Esophagus squamous epithelium (tissue), 5 donors: Measurements from ENCODE around the gene DPH1. TPM values are rescaled to one million over a fixed set of nuclear protein-coding genes. Genes with fewer than 3 reads are reported as not detected.

Experiments used
- DNase-seq: peaks from one replicate; lab custom pipeline; 2025; lab: John Stamatoyannopoulos, UW
- H3K27ac ChIP-seq, 4 donors: fragments of 200-600 bp; sonication (generic); one replicate each; pipeline ENCODE4 v1.5.1; 2016 to 2019; ENCODE audit warnings: mild to moderate bottlenecking in 1 of 4
- H3K27me3 ChIP-seq, 4 donors: fragments of 200-600 bp; sonication (generic); 1 replicate in 3 of 4; 2 replicates in 1 of 4; pipeline versions ENCODE4 v1.5.1 to v1.6.0; 2017 to 2021; ENCODE audit warnings: antibody characterized with exemption in 1 of 4
- H3K36me3 ChIP-seq, 3 donors: fragments of 200-600 bp; sonication (generic); one replicate each; pipeline ENCODE4 v1.5.1; 2016 to 2019
- H3K4me1 ChIP-seq, 3 donors: fragments of 200-600 bp; sonication (generic); one replicate each; pipeline ENCODE4 v1.5.1; 2017 to 2019
- H3K4me3 ChIP-seq, 4 donors: fragments of 200-600 bp; sonication (generic); 1 replicate in 3 of 4; 2 replicates in 1 of 4; pipeline ENCODE4 v1.5.1; 2016 to 2019; ENCODE audit warnings: mild to moderate bottlenecking in 2 of 4, moderate library complexity in 1 of 4
- H3K9me3 ChIP-seq, 3 donors: fragments of 200-600 bp; sonication (generic); one replicate each; pipeline ENCODE4 v1.5.1; 2016 to 2019
- CTCF ChIP-seq, 6 experiments: fragments of 450-650 bp in 4 of 6; fragments of 200-600 bp in 2 of 6; sonication (generic) in 2 of 6; IDR thresholded peaks; one replicate each; pipeline ENCODE4 v1.5.1; 2016 to 2019; ENCODE audit warnings: antibody characterized with exemption in 6 of 6, mild to moderate bottlenecking in 4 of 6, moderate library complexity in 4 of 6
- POLR2A ChIP-seq, 4 donors: fragments of 450-650 bp; IDR thresholded peaks; one replicate each; pipeline ENCODE4 v1.6.1; 2017; ENCODE audit warnings: antibody characterized with exemption in 4 of 4, mild to moderate bottlenecking in 4 of 4, moderate library complexity in 3 of 4
- WGBS, 2 donors: methylation state at CpG; one replicate each; pipeline ENCODE4 v1.1.5; 2018; 5-methylcytosine and 5-hydroxymethylcytosine counted together
- intact Hi-C: fragments of 100-400 bp; cut with DNase I; formaldehyde crosslinking; loops from one replicate; pipeline ENCODE4 v1.15.0; 2022
- total RNA-seq, 4 donors: library from RNA; depleted of rRNA; stranded (reverse); fragments of >200 nt; gene quantifications; one replicate each; pipeline ENCODE4 v1.1.0, GENCODE V29; 2016
- donor health status: DM: yes; HTN: yes; CAD: no.

DPH1 gene
- total RNA-seq, 4 donors from 2014 or later = 14.9 to 55.7 (median 22.7) TPM

- H3K4me1 ChIP-seq = peaks cover 16 to 58% (median 31%) of the 10 kb centered on the region in 3 donors
- no peak for DNase-seq
- H3K27me3 ChIP-seq = peaks cover 0 to 13% (median 0%) of the 10 kb centered on the region in 4 donors
- TF ChIP-seq CTCF (IDR thresholded peaks at IDR 0.05) (no peak), POLR2A (IDR thresholded peaks at IDR 0.05) (no peak)
- H3K36me3 ChIP-seq = no peaks in the 10 kb centered on the region
- no peaks in the 10 kb centered on the region for H3K9me3 ChIP-seq
- WGBS, 2 donors = no CpG with 5 or more reads among the region's 1 CpG
- intact Hi-C loops = no loop called here
- no peak overlapping the region for H3K4me3 ChIP-seq
- no peak overlapping the region for H3K27ac ChIP-seq
Measured at GRCh38 chr17:2013994-2014317, 16.0 kb upstream of the DPH1 start.

- no peak overlapping the region for H3K4me3 ChIP-seq
- DNase-seq = no peak
- peaks cover 0 to 25% (median 0%) of the 10 kb centered on the region in 4 donors for H3K27me3 ChIP-seq
- H3K9me3 ChIP-seq = no peaks in the 10 kb centered on the region
- H3K4me1 ChIP-seq = peaks cover 16 to 60% (median 31%) of the 10 kb centered on the region in 3 donors
- H3K27ac ChIP-seq = no peak overlapping the region
- intact Hi-C loops = no loop called here
- 85 to 87% methylated on average over 11 to 13 of the region's 14 CpGs for WGBS, 2 donors
- TF ChIP-seq CTCF (IDR thresholded peaks at IDR 0.05) = no peak
- TF ChIP-seq POLR2A (IDR thresholded peaks at IDR 0.05) = no peak
- no peaks in the 10 kb centered on the region for H3K36me3 ChIP-seq
Measured at GRCh38 chr17:2015314-2015713, 14.6 kb upstream of the DPH1 start.

- Histone ChIP-seq H3K36me3 (no peaks in the 10 kb centered on the region), H3K4me3 (no peak overlapping the region), H3K4me1 (peaks cover 12 to 56% (median 25%) of the 10 kb centered on the region in 3 donors), H3K9me3 (no peaks in the 10 kb centered on the region), H3K27ac (no peak overlapping the region), H3K27me3 (peaks cover 0 to 25% (median 0%) of the 10 kb centered on the region in 4 donors)
- intact Hi-C loops = no loop called here
- no peak for TF ChIP-seq POLR2A (IDR thresholded peaks at IDR 0.05)
- TF ChIP-seq CTCF (IDR thresholded peaks at IDR 0.05) = no peak
- WGBS, 2 donors = 62 to 70% methylated on average over 6 to 20 of the region's 20 CpGs
- DNase-seq = no peak
Measured at GRCh38 chr17:2016494-2016893, 13.5 kb upstream of the DPH1 start.

DNA sequence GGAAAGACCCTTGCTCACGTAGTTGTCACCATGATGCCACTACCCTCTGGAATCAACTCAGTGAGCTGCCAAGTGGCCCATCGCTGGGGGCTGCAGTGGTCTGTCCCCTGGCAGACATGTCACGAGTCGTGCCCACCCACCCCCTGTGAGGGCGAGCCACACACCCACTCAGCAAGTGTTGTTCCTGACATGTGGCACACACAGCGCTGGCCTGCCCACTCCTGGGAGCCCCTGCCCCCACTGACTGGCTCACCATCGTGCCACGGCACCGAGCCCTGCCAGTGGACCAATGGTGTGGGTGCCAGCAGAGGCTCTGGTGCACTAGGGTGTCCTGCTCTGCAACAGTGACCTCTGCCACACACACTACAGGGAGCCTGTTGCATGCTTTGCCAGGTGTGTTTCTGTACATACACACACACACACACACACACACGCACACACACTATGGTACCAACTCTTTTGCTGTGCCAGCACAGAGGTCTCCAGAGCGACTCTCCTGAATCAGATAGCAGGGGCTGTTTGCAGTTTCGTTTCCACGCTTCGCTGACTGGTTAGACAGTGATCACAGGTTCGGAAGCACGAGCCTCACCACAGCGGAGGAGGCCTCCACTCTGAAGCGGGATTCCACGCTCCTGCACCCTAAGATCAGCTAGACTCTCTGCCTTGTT, 12.5 kb upstream of the DPH1 start:
- no peaks in the 10 kb centered on the region for H3K9me3 ChIP-seq
- no peaks in the 10 kb centered on the region for H3K36me3 ChIP-seq
- H3K4me1 ChIP-seq = peaks cover 4 to 47% (median 15%) of the 10 kb centered on the region in 3 donors
- no peak overlapping the region for H3K4me3 ChIP-seq
- no peak for DNase-seq
- H3K27ac ChIP-seq = no peak overlapping the region
- H3K27me3 ChIP-seq = peaks cover 0 to 28% (median 0%) of the 10 kb centered on the region in 4 donors
- WGBS, 2 donors = 86 to 96% methylated on average over 10 to 13 of the region's 19 CpGs
- TF ChIP-seq CTCF (IDR thresholded peaks at IDR 0.05) = no peak
- TF ChIP-seq POLR2A (IDR thresholded peaks at IDR 0.05) = no peak
- intact Hi-C loops = no loop called here

GRCh38 chr17:2018716-2019510, 11.0 kb upstream of the DPH1 start:
- H3K27ac ChIP-seq = no peak overlapping the region
- DNase-seq = no peak
- H3K36me3 ChIP-seq = no peaks in the 10 kb centered on the region
- no peaks in the 10 kb centered on the region for H3K9me3 ChIP-seq
- WGBS, 2 donors = 76 to 79% methylated on average over 18 to 21 of the region's 24 CpGs
- intact Hi-C loops = no loop called here
- peaks cover 0 to 43% (median 0%) of the 10 kb centered on the region in 4 donors for H3K27me3 ChIP-seq
- H3K4me3 ChIP-seq = no peak overlapping the region
- H3K4me1 ChIP-seq = peaks cover 2 to 48% (median 10%) of the 10 kb centered on the region in 3 donors
- TF ChIP-seq CTCF (IDR thresholded peaks at IDR 0.05) (no peak), POLR2A (IDR thresholded peaks at IDR 0.05) (no peak)
